Measurements from ENCODE around the gene OR5T3. TPM values are rescaled to one million over a fixed set of nuclear protein-coding genes. Genes with fewer than 3 reads are reported as not detected.

Gene OR5T3
- total RNA-seq: not detected in 2 replicates

GRCh38 chr11:56251954-56252353 lies at the start of gene OR5T3:
TSS of gene OR5T3 (plus strand) at chr11:56252254. CDS start at chr11:56252254, 0 bp downstream.

GRCh38 chr11:56234155-56234554 lies 17.9 kb upstream of the OR5T3 start, which contains the start of gene OR5T2:
TSS of gene OR5T2 (minus strand) at chr11:56234255. CDS start at chr11:56233062, 1,193 bp downstream.

GRCh38 chr11:56273854-56274253 lies 21.8 kb downstream of the OR5T3 start, which contains the start of gene OR5T1:
TSS of gene OR5T1 (plus strand) at chr11:56274154. CDS start at chr11:56275639, 1,485 bp downstream.

GRCh38 chr11:56292154-56292553 lies 40.1 kb downstream of the OR5T3 start, which contains the start of gene OR8H1:
TSS of gene OR8H1 (minus strand) at chr11:56292254. CDS start at chr11:56291062, 1,192 bp downstream.

Other genes with a start within 250 kb of the OR5T3 start
- not detected in 2 replicates for gene OR5AS1, start 224.6 kb upstream of the OR5T3 start, total RNA-seq
- gene OR8I2, start 158.9 kb upstream of the OR5T3 start, total RNA-seq: not detected in 2 replicates
- not detected in 2 replicates for gene OR8H2, start 148.6 kb upstream of the OR5T3 start, total RNA-seq
- not detected in 2 replicates for gene OR8H3, start 129.9 kb upstream of the OR5T3 start, total RNA-seq
- not detected in 2 replicates for gene OR8J3, start 112.1 kb upstream of the OR5T3 start, total RNA-seq
- gene OR8K5, start 91.9 kb upstream of the OR5T3 start, total RNA-seq: not detected in 2 replicates
- not detected in 2 replicates for gene OR5J2, start 75.6 kb upstream of the OR5T3 start, total RNA-seq
- not detected in 2 replicates for gene OR5T2, start 18.0 kb upstream of the OR5T3 start, total RNA-seq
- gene OR5T1, start 21.9 kb downstream of the OR5T3 start, total RNA-seq: not detected in 2 replicates
- gene OR8H1, start 40.0 kb downstream of the OR5T3 start, total RNA-seq: not detected in 2 replicates
- gene OR8K3, start 62.9 kb downstream of the OR5T3 start, total RNA-seq: not detected in 2 replicates
- not detected in 2 replicates for gene OR8K1, start 93.8 kb downstream of the OR5T3 start, total RNA-seq
- gene OR8J1, start 102.0 kb downstream of the OR5T3 start, total RNA-seq: not detected in 2 replicates
- not detected in 2 replicates for gene OR8U1, start 123.4 kb downstream of the OR5T3 start, total RNA-seq
- not detected in 2 replicates for gene OR5AL1, start 160.4 kb downstream of the OR5T3 start, total RNA-seq
- not detected in 2 replicates for gene OR5M3, start 221.1 kb downstream of the OR5T3 start, total RNA-seq
- gene OR5M8, start 239.1 kb downstream of the OR5T3 start, total RNA-seq: not detected in 2 replicates